Testis (tissue), 2 donors: Measurements from ENCODE around the gene SIAH1.

Source experiments
- CTCF ChIP-seq, 3 experiments: fragments of 450-650 bp in 2 of 3; fragments of 200-600 bp in 1 of 3; sonication (generic) in 1 of 3; IDR thresholded peaks; one replicate each; pipeline ENCODE4 v1.5.1; 2016 to 2019; ENCODE audit warnings: antibody characterized with exemption in 3 of 3, mild to moderate bottlenecking in 2 of 3, moderate library complexity in 1 of 3
- POLR2A ChIP-seq: fragments of 450-650 bp; IDR thresholded peaks from one replicate; pipeline ENCODE4 v1.6.1; 2017; ENCODE audit warnings: antibody characterized with exemption, mild to moderate bottlenecking, moderate library complexity

- TF ChIP-seq CTCF (IDR thresholded peaks at IDR 0.05) = no peak
- no peak for TF ChIP-seq POLR2A
These were observed 3.1 kb downstream of the SIAH1 start for GRCh38 chr16:48382131-48382530.
